CD4-positive, alpha-beta T cell treated with Interleukin-6 for 4 hours (primary cell): ENCODE measurements around the gene RPS28.
"Not testable (repeated sequence)": the region's sequence is repeated elsewhere in the genome, so short reads cannot be mapped to it uniquely, and the experiment has no call there.

Experiments
- DNase-seq: peaks from one replicate; pipeline ENCODE4 v3.0.0-alpha.2; 2020; ENCODE audit warnings: mixed read lengths

Gene RPS28

GRCh38 chr19:8321986-8322637, 816 bp downstream of the RPS28 start:
- DNase-seq = no peak

GRCh38 chr19:8322638-8322997, 1.3 kb downstream of the RPS28 start:
- no peak for DNase-seq

DNA sequence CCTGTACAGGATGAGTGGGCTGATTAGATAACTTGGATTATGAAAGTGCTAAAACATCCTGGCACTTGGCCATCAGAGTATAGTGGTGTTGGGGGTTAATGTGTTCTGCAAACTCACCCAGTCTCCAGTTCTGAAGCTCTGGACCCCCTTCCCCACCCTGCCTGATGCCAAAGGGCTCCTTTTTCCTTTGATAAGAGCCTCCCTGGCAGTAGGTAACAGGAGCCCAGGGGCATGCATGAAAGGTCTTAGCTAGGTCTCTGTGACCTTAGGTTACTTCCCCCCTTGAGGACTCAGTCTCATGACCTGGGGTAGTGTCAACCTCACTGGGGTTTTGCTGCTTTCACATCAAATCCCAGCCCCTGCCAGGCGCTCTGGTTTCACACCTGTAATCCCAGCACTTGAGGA, 2.5 kb downstream of the RPS28 start:
- no peak for DNase-seq

GRCh38 chr19:8324186-8325050, 3.1 kb downstream of the RPS28 start:
- DNase-seq = no peak

GRCh38 chr19:8325454-8325853, 4.2 kb downstream of the RPS28 start:
- DNase-seq = no peak

DNA sequence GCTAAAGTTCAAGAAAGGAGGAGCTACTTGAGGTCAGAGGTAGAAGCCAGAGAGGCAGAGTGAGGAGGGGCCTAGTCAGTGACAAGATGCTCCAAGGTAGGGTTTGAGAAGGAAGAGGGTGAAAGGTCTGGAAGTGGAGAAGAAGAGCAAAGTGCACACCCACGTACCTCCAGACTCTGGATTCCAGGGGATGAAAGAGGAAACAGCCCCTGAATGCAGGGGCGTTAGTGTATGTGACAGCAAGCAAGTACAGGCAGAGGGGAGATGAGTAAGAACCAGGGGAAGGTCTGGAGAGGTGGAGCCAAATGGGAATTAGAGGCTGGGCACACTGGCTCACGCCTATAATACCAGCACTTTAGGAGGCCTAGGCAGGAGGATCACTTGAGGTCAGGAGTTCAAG, 8.7 kb downstream of the RPS28 start:
- DNase-seq = no peak

DNA sequence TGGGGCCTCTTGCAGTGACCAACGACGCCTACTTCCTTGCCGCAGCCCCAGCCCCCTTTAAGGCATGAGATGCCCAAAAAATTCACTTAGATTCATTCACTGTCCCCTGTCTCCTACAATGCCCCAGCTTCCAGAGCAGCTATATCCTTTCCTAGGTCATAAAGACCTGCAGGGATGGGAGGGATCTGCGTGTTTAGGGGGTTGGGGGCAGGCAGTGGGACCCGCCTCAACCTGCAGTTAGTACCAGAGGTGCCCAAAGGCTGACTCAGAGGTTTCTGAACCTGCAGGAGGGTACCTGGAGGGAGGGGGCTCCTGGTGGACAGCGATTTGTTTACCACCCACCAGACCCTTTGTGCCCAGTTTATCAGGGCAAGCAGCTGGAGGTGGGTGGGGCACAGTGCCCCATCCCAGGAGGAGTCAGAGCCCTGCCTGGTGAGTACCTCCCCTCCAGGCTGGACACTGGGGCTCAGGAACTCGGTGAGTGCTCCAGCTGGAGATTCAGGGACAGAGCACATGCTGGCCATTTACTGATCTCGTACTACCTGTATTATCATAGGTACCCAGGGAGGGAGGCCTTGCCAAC, 10.1 kb downstream of the RPS28 start:
- no peak for DNase-seq

GRCh38 chr19:8332976-8333766, 11.9 kb downstream of the RPS28 start:
- DNase-seq = no peak

DNA sequence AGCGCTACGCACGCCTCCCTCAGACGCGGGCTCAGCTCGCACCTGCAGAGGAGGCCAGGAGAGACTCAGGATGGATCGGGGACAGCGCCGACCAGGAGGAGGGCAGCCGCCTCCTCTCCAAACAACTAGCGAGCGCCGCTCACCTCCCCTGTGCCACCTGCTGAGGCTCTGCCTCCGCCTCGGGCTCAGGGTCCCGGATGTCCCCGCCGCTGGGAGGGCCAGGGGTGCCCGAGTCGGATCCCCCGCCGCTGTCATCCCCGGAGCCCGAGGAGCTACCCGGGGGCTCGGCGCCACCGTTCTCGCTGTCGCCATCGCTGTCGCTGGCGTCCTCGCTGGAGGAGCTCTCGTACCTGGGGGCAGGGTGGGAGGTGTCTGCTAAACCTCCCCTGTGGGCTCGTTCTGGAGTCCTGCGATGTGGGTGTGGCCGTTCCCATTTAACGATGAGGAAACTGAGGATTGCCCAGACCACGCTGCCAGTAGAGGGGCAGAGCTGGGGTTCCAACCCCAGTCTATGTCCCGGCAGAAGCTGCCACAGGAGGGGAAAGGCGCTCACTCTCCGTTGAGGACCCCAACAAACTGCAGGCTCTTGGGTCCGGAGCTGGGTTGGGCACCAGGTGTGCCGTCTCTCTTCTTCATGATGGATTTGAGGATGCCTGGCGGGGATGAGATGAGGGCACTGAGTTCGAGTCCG, 12.6 kb downstream of the RPS28 start:
- DNase-seq = no peak

GRCh38 chr19:8334458-8335342, 13.4 kb downstream of the RPS28 start:
- no peak for DNase-seq

GRCh38 chr19:8335343-8336071, 14.2 kb downstream of the RPS28 start:
- no peak for DNase-seq

DNA sequence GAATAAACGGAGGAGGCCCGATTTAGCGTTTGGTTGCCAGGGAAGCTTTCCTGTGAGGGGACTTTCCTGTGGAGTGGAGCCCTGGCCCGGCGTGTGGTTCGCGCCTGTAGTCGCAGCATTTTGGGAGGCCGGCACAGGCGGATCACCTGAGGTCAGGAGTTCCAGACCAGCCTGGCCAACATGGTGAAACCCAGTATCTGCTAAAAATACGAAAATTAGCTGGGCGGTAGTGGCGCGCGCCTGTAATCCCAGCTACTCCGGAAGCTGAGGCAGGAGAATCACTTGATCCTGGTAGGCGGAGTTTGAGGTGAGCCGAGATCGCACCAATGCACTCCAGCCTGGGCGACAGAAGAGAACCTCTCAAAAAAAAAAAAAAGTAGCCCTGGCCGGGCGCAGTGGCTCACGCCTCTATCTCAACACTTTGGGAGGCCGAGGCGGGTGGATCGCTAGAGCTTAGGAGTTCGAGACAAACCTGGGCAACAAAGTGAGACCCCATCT, 14.8 kb downstream of the RPS28 start:
- DNase-seq = no peak

DNA sequence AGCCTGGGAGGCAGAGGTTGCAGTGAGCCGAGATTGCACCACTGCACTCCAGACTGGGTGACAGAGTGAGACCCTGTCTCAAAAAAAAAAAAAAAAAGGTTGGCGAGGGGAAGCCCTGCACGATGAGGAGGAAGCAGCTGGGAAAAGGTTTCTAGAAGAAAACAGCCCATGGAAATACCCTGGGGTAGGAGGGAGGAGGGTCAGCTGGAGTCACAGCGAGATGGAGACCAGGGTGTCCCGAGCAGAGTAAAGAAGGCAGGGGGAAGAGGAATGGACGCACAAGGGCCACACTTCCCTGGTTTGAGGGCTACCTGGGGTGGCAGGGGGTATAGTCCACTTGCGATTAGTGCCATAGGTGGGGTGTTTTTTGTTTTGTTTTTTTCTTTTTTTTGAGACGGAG, 15.4 kb downstream of the RPS28 start:
- no peak for DNase-seq

DNA sequence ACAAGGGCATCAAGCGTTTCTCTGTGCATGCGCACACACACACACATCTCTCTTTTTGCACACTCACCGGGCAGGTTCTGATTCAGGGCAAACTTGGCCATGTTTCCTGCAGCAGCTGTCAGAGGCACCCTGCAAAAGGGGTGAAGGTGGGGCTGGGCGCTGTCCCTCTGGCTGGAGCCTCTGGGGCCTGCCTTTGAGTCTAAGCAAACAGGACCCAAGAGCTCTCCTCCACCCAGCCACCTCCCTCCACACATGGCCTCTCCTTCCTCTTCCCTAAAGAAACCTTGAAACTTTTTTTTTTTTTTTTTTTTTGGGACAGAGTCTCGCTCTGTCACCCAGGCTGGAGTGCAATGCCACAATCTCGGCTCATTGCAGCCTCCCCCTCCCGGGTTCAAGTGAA, 16.4 kb downstream of the RPS28 start:
- no peak for DNase-seq

DNA sequence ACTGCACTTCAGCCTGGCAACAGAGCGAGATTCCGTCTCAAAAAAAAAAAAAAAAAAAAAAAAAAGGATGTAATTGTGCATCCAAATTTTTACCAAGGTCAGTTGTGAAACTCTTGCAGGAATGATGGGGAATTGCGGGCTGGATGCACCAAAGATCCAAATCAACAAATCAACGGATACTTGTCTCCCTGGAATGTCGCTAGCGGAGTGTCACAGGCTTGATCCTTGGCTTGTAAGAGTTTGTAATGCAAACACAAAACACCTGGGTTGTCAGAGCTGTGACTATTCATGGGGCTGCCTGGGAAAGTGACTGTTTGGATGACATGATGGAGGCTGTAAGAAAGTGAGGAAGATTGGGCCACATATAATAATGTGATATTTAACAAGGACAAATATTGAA, 17.5 kb downstream of the RPS28 start:
- no peak for DNase-seq

GRCh38 chr19:8340341-8341096, 19.2 kb downstream of the RPS28 start:
- DNase-seq = no peak

DNA sequence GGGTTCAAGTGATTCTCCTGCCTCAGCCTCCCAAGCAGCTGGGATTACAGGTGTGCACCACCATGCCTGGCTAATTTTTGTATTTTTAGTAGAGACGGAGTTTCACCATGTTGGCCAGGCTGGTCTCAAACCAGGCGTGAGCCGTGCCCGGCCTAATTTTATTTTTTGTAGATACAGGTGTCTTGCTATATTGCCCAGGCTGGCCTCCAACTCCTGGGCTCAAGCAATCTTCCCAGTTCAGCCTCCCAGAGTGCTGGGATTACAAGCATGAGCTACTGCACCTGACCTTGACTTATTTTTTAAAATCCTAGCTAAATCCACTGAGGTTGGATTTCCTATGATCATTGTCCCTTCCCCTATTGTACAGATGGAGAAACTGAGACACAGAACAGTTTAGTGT, 20.2 kb downstream of the RPS28 start:
- DNase-seq = not testable (repeated sequence)

- DNase-seq = no peak
Observed at GRCh38 chr19:8342316-8342683, 21.0 kb downstream of the RPS28 start.

GRCh38 chr19:8342684-8343482, 21.6 kb downstream of the RPS28 start, which contains the start of gene KANK3:
Gene KANK3 (minus strand): TSS chr19:8343262. CDS start chr19:8337828, 5,434 bp downstream.
- DNase-seq = peak; percentile 95
